ENCODE results near the gene NENF.

Gene NENF

DNA sequence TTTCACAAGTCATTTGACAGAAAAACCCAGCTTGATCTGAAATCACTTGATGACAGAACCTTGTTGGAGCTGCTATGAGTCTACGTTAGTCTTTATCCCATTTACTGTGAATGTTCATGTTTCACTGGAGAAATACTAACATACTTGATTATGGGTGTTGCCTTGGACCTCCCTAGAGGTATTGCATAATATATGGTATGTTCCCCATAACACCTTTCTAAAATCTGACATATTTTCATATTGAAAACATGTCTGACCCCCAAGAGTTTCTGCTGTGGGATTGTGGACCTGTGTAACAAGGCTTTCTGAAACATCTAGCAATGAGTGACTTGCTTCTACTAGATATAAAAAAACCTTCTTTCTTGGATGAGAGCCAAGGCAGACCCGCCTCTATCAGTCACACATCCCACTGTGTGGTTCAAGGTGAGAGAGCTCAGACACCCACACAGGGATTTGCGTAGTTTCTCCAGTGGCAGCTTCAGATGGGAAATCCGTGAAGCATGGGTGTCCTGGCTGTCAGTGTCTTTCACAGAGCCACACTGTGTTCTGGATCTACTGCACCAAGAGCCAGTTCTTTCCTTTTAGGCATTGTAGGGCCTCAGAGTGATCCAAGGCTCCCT, 4.6 kb downstream of the NENF start:
- H2AK5ac ChIP-seq (ENCODE audit: low read length, severe bottlenecking): no peak overlapping the region
- H4K91ac ChIP-seq (ENCODE audit: low read length): no peak overlapping the region
- no peak overlapping the region for H2BK120ac ChIP-seq (ENCODE audit: low read depth, low read length)
- no peak overlapping the region for H2BK5ac ChIP-seq (ENCODE audit: low read depth, low read length, poor library complexity, severe bottlenecking)
- H4K8ac ChIP-seq (ENCODE audit: low read length): no peak overlapping the region
- no peak overlapping the region for H3K23ac ChIP-seq (ENCODE audit: low read length in 2 of 2)
- H3K9me3 ChIP-seq (ENCODE audit: control insufficient read depth, low read length): no peaks in the 10 kb centered on the region
- H3K4ac ChIP-seq (ENCODE audit: low read depth in 1 of 2, low read length in 2 of 2): no peak overlapping the region
- no peak for DNase-seq
- H3K36me3 ChIP-seq (ENCODE audit: control insufficient read depth in 1 of 2, insufficient read depth in 2 of 2, low read depth in 1 of 2, low read length in 2 of 2): no peaks in the 10 kb centered on the region
- no peak overlapping the region for H3K4me3 ChIP-seq (ENCODE audit: insufficient read depth in 1 of 2, low read depth in 1 of 2, low read length in 2 of 2)
- peaks cover 32% of the 10 kb centered on the region for H3K79me1 ChIP-seq (replicated peaks; ENCODE audit: low read length, poor library complexity, severe bottlenecking)
- no peak overlapping the region for H3K9ac ChIP-seq (ENCODE audit: low read length)
- H3K14ac ChIP-seq (ENCODE audit: low read length in 2 of 2): no peak overlapping the region
- no peaks in the 10 kb centered on the region for H3K27me3 ChIP-seq (ENCODE audit: control insufficient read depth in 1 of 2, insufficient read depth in 1 of 2, low read length in 2 of 2)
- no peak overlapping the region for H3K4me2 ChIP-seq (ENCODE audit: low read length, poor library complexity, severe bottlenecking)
- no peak overlapping the region for H3K18ac ChIP-seq (ENCODE audit: low read depth in 1 of 2, low read length in 2 of 2)
- no peak overlapping the region for H3K27ac ChIP-seq (ENCODE audit: low read length, poor library complexity, severe bottlenecking)
- 95% methylated on average over 3 of the region's 4 CpGs for WGBS
- no peak overlapping the region for H2BK12ac ChIP-seq (ENCODE audit: low read length in 2 of 2)
- H3K4me1 ChIP-seq (ENCODE audit: control insufficient read depth, insufficient read depth, low read depth, low read length): peaks cover 9% of the 10 kb centered on the region
- H2BK15ac ChIP-seq (ENCODE audit: low read depth, poor library complexity, severe bottlenecking): no peak overlapping the region
- H2AFZ ChIP-seq (ENCODE audit: low read depth, low read length): no peak overlapping the region

DNA sequence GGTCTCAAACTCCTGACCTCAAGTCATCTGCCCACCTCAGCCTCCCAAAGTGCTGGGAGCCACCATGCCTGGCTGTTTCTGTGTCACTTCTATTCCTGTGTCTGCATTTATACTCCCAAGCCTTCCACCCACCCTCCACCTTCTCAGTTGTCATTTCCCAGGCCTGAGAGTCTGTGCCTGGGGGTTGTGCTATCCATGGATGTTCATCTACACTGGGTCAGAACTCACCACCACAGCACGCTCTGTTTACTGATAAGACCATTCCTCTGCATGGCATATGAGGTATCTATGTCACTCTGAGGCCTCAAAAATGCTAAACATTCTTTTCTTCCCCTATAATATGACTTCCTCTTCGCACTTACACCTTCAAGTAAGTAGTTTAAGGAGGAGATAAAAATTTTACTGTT, 6.1 kb downstream of the NENF start:
- Histone ChIP-seq H2BK120ac (ENCODE audit: low read depth, low read length) (no peak overlapping the region), H3K4me2 (ENCODE audit: low read length, poor library complexity, severe bottlenecking) (no peak overlapping the region), H2BK15ac (ENCODE audit: low read depth, poor library complexity, severe bottlenecking) (no peak overlapping the region), H3K4ac (ENCODE audit: low read depth in 1 of 2, low read length in 2 of 2) (no peak overlapping the region), H2BK12ac (ENCODE audit: low read length in 2 of 2) (no peak overlapping the region), H3K27me3 (ENCODE audit: control insufficient read depth in 1 of 2, insufficient read depth in 1 of 2, low read length in 2 of 2) (no peaks in the 10 kb centered on the region), H3K18ac (ENCODE audit: low read depth in 1 of 2, low read length in 2 of 2) (no peak overlapping the region), H3K23ac (ENCODE audit: low read length in 2 of 2) (no peak overlapping the region), H3K4me3 (ENCODE audit: insufficient read depth in 1 of 2, low read depth in 1 of 2, low read length in 2 of 2) (no peak overlapping the region), H3K36me3 (ENCODE audit: control insufficient read depth in 1 of 2, insufficient read depth in 2 of 2, low read depth in 1 of 2, low read length in 2 of 2) (no peaks in the 10 kb centered on the region), H3K4me1 (ENCODE audit: control insufficient read depth, insufficient read depth, low read depth, low read length) (peaks cover 4% of the 10 kb centered on the region), H3K79me1 (replicated peaks; ENCODE audit: low read length, poor library complexity, severe bottlenecking) (peaks cover 30% of the 10 kb centered on the region), H3K14ac (ENCODE audit: low read length in 2 of 2) (no peak overlapping the region), H2AK5ac (ENCODE audit: low read length, severe bottlenecking) (no peak overlapping the region), H3K9me3 (ENCODE audit: control insufficient read depth, low read length) (no peaks in the 10 kb centered on the region), H4K8ac (ENCODE audit: low read length) (no peak overlapping the region), H3K27ac (ENCODE audit: low read length, poor library complexity, severe bottlenecking) (no peak overlapping the region), H3K9ac (ENCODE audit: low read length) (no peak overlapping the region), H4K91ac (ENCODE audit: low read length) (no peak overlapping the region), H2AFZ (ENCODE audit: low read depth, low read length) (no peak overlapping the region), H2BK5ac (ENCODE audit: low read depth, low read length, poor library complexity, severe bottlenecking) (no peak overlapping the region)
- no CpG with 5 or more reads among the region's 2 CpGs for WGBS
- DNase-seq: no peak

DNA sequence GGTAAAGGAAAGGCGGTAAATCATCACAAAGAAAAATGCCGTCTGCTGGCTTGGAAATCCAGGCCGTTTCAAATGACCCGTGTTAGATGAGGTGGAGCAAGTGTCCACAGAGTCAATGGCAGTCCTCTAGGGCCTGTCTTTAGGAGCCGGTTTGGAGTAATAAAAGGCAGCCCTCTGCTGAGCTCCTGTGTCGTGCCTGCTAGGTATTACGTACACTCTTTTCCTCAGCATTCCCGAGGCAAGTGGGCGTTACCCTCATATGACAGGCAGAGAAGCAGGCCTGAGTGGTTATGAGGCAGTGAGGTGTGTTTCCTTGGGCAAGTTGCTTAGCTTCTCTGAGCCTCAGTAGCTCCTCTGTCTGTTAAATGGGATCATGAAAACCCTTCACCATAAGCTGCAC, 7.7 kb downstream of the NENF start:
- no peak overlapping the region for H3K4me3 ChIP-seq (ENCODE audit: insufficient read depth in 1 of 2, low read depth in 1 of 2, low read length in 2 of 2)
- H3K79me1 ChIP-seq (replicated peaks; ENCODE audit: low read length, poor library complexity, severe bottlenecking): peaks cover 21% of the 10 kb centered on the region
- no peak overlapping the region for H4K91ac ChIP-seq (ENCODE audit: low read length)
- no peak overlapping the region for H2BK120ac ChIP-seq (ENCODE audit: low read depth, low read length)
- H3K14ac ChIP-seq (ENCODE audit: low read length in 2 of 2): no peak overlapping the region
- DNase-seq: no peak
- no peaks in the 10 kb centered on the region for H3K4me1 ChIP-seq (ENCODE audit: control insufficient read depth, insufficient read depth, low read depth, low read length)
- H3K27ac ChIP-seq (ENCODE audit: low read length, poor library complexity, severe bottlenecking): no peak overlapping the region
- H2BK5ac ChIP-seq (ENCODE audit: low read depth, low read length, poor library complexity, severe bottlenecking): no peak overlapping the region
- H2AFZ ChIP-seq (ENCODE audit: low read depth, low read length): no peak overlapping the region
- H3K4ac ChIP-seq (ENCODE audit: low read depth in 1 of 2, low read length in 2 of 2): no peak overlapping the region
- no peaks in the 10 kb centered on the region for H3K9me3 ChIP-seq (ENCODE audit: control insufficient read depth, low read length)
- no peak overlapping the region for H3K23ac ChIP-seq (ENCODE audit: low read length in 2 of 2)
- H2BK15ac ChIP-seq (ENCODE audit: low read depth, poor library complexity, severe bottlenecking): no peak overlapping the region
- H3K36me3 ChIP-seq (ENCODE audit: control insufficient read depth in 1 of 2, insufficient read depth in 2 of 2, low read depth in 1 of 2, low read length in 2 of 2): peaks cover 0 to 14% of the 10 kb centered on the region in 2 experiments
- no peak overlapping the region for H3K18ac ChIP-seq (ENCODE audit: low read depth in 1 of 2, low read length in 2 of 2)
- no peak overlapping the region for H2BK12ac ChIP-seq (ENCODE audit: low read length in 2 of 2)
- H4K8ac ChIP-seq (ENCODE audit: low read length): no peak overlapping the region
- WGBS: 74% methylated on average over 7 of the region's 9 CpGs
- H2AK5ac ChIP-seq (ENCODE audit: low read length, severe bottlenecking): no peak overlapping the region
- H3K9ac ChIP-seq (ENCODE audit: low read length): no peak overlapping the region
- H3K27me3 ChIP-seq (ENCODE audit: control insufficient read depth in 1 of 2, insufficient read depth in 1 of 2, low read length in 2 of 2): no peaks in the 10 kb centered on the region
- H3K4me2 ChIP-seq (ENCODE audit: low read length, poor library complexity, severe bottlenecking): no peak overlapping the region

DNA sequence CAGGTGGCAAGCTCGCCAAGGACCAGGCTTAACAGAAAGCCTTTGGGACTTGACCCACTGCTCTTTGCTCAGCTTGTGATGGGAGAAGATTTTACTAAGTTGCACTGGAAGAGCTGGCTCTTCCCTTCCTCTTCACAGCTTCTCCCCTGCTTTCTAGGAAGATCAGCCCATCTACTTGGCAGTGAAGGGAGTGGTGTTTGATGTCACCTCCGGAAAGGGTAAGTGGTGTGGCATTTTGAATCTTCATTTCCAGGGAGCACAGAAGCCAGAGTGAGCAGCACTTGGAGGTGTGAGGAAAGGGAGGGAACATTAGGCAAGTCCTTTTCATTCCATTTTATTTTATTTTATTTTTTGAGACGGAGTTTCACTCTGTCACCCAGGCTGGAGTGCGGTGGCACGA, 9.7 kb downstream of the NENF start:
- Histone ChIP-seq H3K4me3 (ENCODE audit: insufficient read depth in 1 of 2, low read depth in 1 of 2, low read length in 2 of 2) (no peak overlapping the region), H2BK15ac (ENCODE audit: low read depth, poor library complexity, severe bottlenecking) (no peak overlapping the region), H2AK5ac (ENCODE audit: low read length, severe bottlenecking) (no peak overlapping the region), H2BK120ac (ENCODE audit: low read depth, low read length) (no peak overlapping the region), H3K9me3 (ENCODE audit: control insufficient read depth, low read length) (no peaks in the 10 kb centered on the region), H3K4me2 (ENCODE audit: low read length, poor library complexity, severe bottlenecking) (no peak overlapping the region), H3K4me1 (ENCODE audit: control insufficient read depth, insufficient read depth, low read depth, low read length) (no peaks in the 10 kb centered on the region), H3K27me3 (ENCODE audit: control insufficient read depth in 1 of 2, insufficient read depth in 1 of 2, low read length in 2 of 2) (no peaks in the 10 kb centered on the region), H2AFZ (ENCODE audit: low read depth, low read length) (no peak overlapping the region), H3K4ac (ENCODE audit: low read depth in 1 of 2, low read length in 2 of 2) (no peak overlapping the region), H3K18ac (ENCODE audit: low read depth in 1 of 2, low read length in 2 of 2) (no peak overlapping the region), H3K14ac (ENCODE audit: low read length in 2 of 2) (no peak overlapping the region), H2BK5ac (ENCODE audit: low read depth, low read length, poor library complexity, severe bottlenecking) (no peak overlapping the region), H3K27ac (ENCODE audit: low read length, poor library complexity, severe bottlenecking) (no peak overlapping the region), H3K36me3 (ENCODE audit: control insufficient read depth in 1 of 2, insufficient read depth in 2 of 2, low read depth in 1 of 2, low read length in 2 of 2) (peaks cover 8 to 30% of the 10 kb centered on the region in 2 experiments), H4K91ac (ENCODE audit: low read length) (no peak overlapping the region), H3K9ac (ENCODE audit: low read length) (no peak overlapping the region), H3K23ac (ENCODE audit: low read length in 2 of 2) (no peak overlapping the region), H3K79me1 (replicated peaks; ENCODE audit: low read length, poor library complexity, severe bottlenecking) (peaks cover 18% of the 10 kb centered on the region), H2BK12ac (ENCODE audit: low read length in 2 of 2) (no peak overlapping the region), H4K8ac (ENCODE audit: low read length) (no peak overlapping the region)
- no peak for DNase-seq
- 99% methylated on average over 4 of the region's 5 CpGs for WGBS

Data from mesenchymal stem cell (in vitro differentiated cells and primary cell).